ENCODE results near the gene BRD7. TPM values are rescaled to one million over a fixed set of nuclear protein-coding genes. Genes with fewer than 3 reads are reported as not detected.

BRD7 gene
- total and polyA plus RNA-seq, 2 experiments from 2014 or later = 51.2 to 51.3 TPM

- WGBS (ENCODE audit: low lambda C conversion rate, missing lambda C conversion rate) = 93% methylated on average over 6 of the region's 6 CpGs
- Histone ChIP-seq H4K20me1 (ENCODE audit: insufficient read depth, poor library complexity, severe bottlenecking) (no peaks in the 10 kb centered on the region), H3K4me3 (no peak overlapping the region), H3K9me2 (replicated peaks; ENCODE audit: insufficient read depth) (no peaks in the 10 kb centered on the region), H2AFZ (no peak overlapping the region), H3K79me2 (no peaks in the 10 kb centered on the region), H3K9me3 (ENCODE audit: low read depth) (no peaks in the 10 kb centered on the region), H3K27ac (no peak overlapping the region), H3K36me3 (replicated peaks; ENCODE audit: insufficient read depth, low read depth) (no peaks in the 10 kb centered on the region), H3K4me1 (ENCODE audit: insufficient read depth) (no peaks in the 10 kb centered on the region), H3K4me2 (no peak overlapping the region), H3K27me3 (no peaks in the 10 kb centered on the region)
- TF ChIP-seq EZH2 (IDR thresholded peaks at IDR 0.05; ENCODE audit: borderline replicate concordance) (no peak), CTCF (IDR thresholded peaks at IDR 0.05; ENCODE audit: poor library complexity) (no peak)
- no peak for DNase-seq (ENCODE audit: low spot score)
Observed at GRCh38 chr16:50324345-50324744, 44.4 kb downstream of the BRD7 start.

GRCh38 chr16:50323335-50324011 lies 45.3 kb downstream of the BRD7 start:
- Histone ChIP-seq H2AFZ (no peak overlapping the region), H3K27ac (no peak overlapping the region), H4K20me1 (ENCODE audit: insufficient read depth, poor library complexity, severe bottlenecking) (no peaks in the 10 kb centered on the region), H3K9me2 (replicated peaks; ENCODE audit: insufficient read depth) (no peaks in the 10 kb centered on the region), H3K4me1 (ENCODE audit: insufficient read depth) (no peaks in the 10 kb centered on the region), H3K79me2 (no peaks in the 10 kb centered on the region), H3K27me3 (no peaks in the 10 kb centered on the region), H3K36me3 (replicated peaks; ENCODE audit: insufficient read depth, low read depth) (no peaks in the 10 kb centered on the region), H3K9me3 (ENCODE audit: low read depth) (no peaks in the 10 kb centered on the region), H3K4me2 (no peak overlapping the region), H3K4me3 (no peak overlapping the region)
- no peak for TF ChIP-seq EZH2 (IDR thresholded peaks at IDR 0.05; ENCODE audit: borderline replicate concordance)
- peak; percentile 41 for TF ChIP-seq CTCF (IDR thresholded peaks at IDR 0.05; ENCODE audit: poor library complexity)
- DNase-seq (ENCODE audit: low spot score) = peak; percentile 61
- 62% methylated on average over 11 of the region's 11 CpGs for WGBS (ENCODE audit: low lambda C conversion rate, missing lambda C conversion rate)

- Histone ChIP-seq H3K27me3 (no peaks in the 10 kb centered on the region), H4K20me1 (ENCODE audit: insufficient read depth, poor library complexity, severe bottlenecking) (no peaks in the 10 kb centered on the region), H3K4me2 (no peak overlapping the region), H3K4me1 (ENCODE audit: insufficient read depth) (no peaks in the 10 kb centered on the region), H3K4me3 (no peak overlapping the region), H3K36me3 (replicated peaks; ENCODE audit: insufficient read depth, low read depth) (no peaks in the 10 kb centered on the region), H2AFZ (no peak overlapping the region), H3K9me2 (replicated peaks; ENCODE audit: insufficient read depth) (no peaks in the 10 kb centered on the region), H3K27ac (no peak overlapping the region), H3K79me2 (no peaks in the 10 kb centered on the region), H3K9me3 (ENCODE audit: low read depth) (no peaks in the 10 kb centered on the region)
- TF ChIP-seq EZH2phosphoT487 (IDR thresholded peaks at IDR 0.05; ENCODE audit: low read depth, severe bottlenecking, unreplicated experiment) = no peak
- 81% methylated on average over 1 of the region's 1 CpG for WGBS (ENCODE audit: low lambda C conversion rate, missing lambda C conversion rate)
- DNase-seq (ENCODE audit: low spot score) = no peak
Observed at GRCh38 chr16:50322333-50322732, 46.5 kb downstream of the BRD7 start.

GRCh38 chr16:50320310-50320709 lies 48.5 kb downstream of the BRD7 start:
- no peak overlapping the region for H3K27ac ChIP-seq
- 74% methylated on average over 5 of the region's 5 CpGs for WGBS (ENCODE audit: low lambda C conversion rate, missing lambda C conversion rate)

More at GRCh38 chr16:50320310-50320709, 48.5 kb downstream of the BRD7 start:
- Histone ChIP-seq H4K20me1 (ENCODE audit: insufficient read depth, poor library complexity, severe bottlenecking) (no peaks in the 10 kb centered on the region), H3K9me3 (ENCODE audit: low read depth) (no peaks in the 10 kb centered on the region), H3K4me1 (ENCODE audit: insufficient read depth) (no peaks in the 10 kb centered on the region), H3K4me3 (no peak overlapping the region), H2AFZ (no peak overlapping the region), H3K9me2 (replicated peaks; ENCODE audit: insufficient read depth) (no peaks in the 10 kb centered on the region), H3K79me2 (no peaks in the 10 kb centered on the region), H3K4me2 (no peak overlapping the region), H3K36me3 (replicated peaks; ENCODE audit: insufficient read depth, low read depth) (no peaks in the 10 kb centered on the region), H3K27me3 (no peaks in the 10 kb centered on the region)
- DNase-seq (ENCODE audit: low spot score) = no peak
- TF ChIP-seq EZH2 (IDR thresholded peaks at IDR 0.05; ENCODE audit: borderline replicate concordance) (no peak), CTCF (IDR thresholded peaks at IDR 0.05; ENCODE audit: poor library complexity) (no peak), EZH2phosphoT487 (IDR thresholded peaks at IDR 0.05; ENCODE audit: low read depth, severe bottlenecking, unreplicated experiment) (no peak)
